ENCODE measurements around the gene SPATA24.
"Not testable (repeated sequence)": the region's sequence is repeated elsewhere in the genome, so short reads cannot be mapped to it uniquely, and the experiment has no call there.

SPATA24 gene

GRCh38 chr5:139395844-139396640 is 7.8 kb downstream of the SPATA24 start:
- DNase-seq (ENCODE audit: low read depth, low spot score): no peak

GRCh38 chr5:139394654-139395566 is 9.0 kb downstream of the SPATA24 start, which contains the start of gene PROB1:
PROB1 (minus strand) TSS chr5:139395104; CDS start chr5:139395081, 23 bp downstream.
- DNase-seq (ENCODE audit: low read depth, low spot score): no peak

- DNase-seq (ENCODE audit: low read depth, low spot score): no peak
Measured at GRCh38 chr5:139394123-139394653, 9.7 kb downstream of the SPATA24 start.

- no peak for DNase-seq (ENCODE audit: low read depth, low spot score)
Measured at GRCh38 chr5:139393497-139394122, 10.3 kb downstream of the SPATA24 start.

DNA sequence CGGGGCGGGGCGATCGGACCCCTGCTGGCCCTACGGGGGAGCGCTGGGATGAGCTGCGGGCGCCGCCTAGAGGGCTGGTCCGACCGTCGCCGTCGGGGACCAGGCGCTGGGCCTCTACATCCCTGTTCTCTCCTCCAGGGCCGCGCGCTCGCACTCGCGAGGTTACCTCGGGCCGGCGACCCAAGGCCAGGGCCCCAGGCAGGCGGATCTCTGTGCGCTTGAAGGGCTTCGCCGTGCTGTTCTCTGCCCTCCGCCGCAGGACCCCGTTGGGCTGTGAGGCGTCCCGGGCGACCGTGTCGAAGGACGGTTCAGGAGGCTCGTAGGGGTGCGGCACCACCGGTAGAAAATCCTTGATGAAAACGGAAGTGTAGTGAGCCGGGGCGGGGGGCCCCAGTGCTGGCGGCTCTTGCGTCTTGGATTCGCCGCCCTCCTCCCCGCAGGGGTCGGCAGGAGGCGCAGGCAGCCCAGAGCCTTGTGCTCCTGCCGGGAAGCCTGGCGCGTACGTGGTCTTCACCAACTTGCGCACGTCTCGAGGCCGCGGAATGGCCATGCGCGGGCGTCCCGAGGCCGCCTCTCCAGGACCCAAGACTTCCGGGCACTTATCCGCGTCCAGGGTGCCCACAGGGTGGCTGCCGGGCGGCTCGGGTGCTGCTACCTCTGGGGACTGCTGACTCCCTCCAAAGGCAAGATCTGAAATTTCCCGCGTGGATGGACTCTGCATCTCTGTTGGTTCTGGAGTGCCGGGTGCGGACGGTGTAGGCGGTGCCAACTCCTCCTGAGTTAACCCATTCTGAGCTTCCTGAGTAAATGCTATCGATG is 11.0 kb downstream of the SPATA24 start:
- no peak for DNase-seq (ENCODE audit: low read depth, low spot score)

- no peak for DNase-seq (ENCODE audit: low read depth, low spot score)
Measured at GRCh38 chr5:139392324-139392677, 11.6 kb downstream of the SPATA24 start.

DNA sequence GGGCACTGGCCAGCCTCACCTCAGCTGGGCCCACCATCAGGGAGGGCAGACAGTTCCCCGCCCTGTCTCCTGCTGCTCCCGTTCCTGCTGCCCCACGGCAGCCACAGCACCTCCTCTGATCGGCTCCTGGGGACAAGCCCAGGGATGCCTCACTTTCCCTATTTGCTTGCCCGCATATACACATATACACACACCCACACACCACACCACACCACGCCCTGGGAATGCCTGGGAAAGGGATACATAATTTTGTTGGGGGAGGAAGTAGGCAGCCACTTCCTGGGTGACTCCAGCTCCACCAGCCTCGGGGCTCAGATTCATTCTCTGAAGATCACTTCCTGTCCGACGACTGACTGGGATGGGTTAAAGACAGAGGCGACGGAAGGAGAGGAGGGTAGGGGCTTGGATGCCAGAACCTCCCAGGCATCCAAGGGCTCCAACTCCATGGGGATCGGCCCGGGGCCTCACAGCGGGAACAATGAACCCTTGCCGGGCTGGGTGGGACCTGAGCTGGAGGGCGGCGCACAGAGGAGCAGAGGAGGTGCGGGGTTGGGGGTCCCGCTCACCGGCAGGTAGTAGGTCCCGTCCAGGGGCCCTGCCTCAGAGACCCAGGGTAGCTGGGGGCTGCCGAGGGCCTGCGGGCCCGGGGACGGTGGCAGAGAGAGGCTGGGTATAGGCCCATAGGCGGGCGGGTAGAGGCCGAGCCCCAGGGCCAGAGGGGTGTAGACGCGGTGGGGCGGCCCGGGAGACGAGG is 12.1 kb downstream of the SPATA24 start:
- no peak for DNase-seq (ENCODE audit: low read depth, low spot score)

- DNase-seq (ENCODE audit: low read depth, low spot score): no peak
Measured at GRCh38 chr5:139390639-139391569, 13.0 kb downstream of the SPATA24 start.

GRCh38 chr5:139389701-139390638 is 13.9 kb downstream of the SPATA24 start, which contains the start of gene MZB1:
MZB1 (minus strand) TSS chr5:139389913; CDS start chr5:139389856, 57 bp downstream.
- no peak for DNase-seq (ENCODE audit: low read depth, low spot score)

GRCh38 chr5:139388198-139388821 is 15.6 kb downstream of the SPATA24 start:
- DNase-seq (ENCODE audit: low read depth, low spot score): no peak

GRCh38 chr5:139387611-139388197 is 16.2 kb downstream of the SPATA24 start:
- DNase-seq (ENCODE audit: low read depth, low spot score): no peak

DNA sequence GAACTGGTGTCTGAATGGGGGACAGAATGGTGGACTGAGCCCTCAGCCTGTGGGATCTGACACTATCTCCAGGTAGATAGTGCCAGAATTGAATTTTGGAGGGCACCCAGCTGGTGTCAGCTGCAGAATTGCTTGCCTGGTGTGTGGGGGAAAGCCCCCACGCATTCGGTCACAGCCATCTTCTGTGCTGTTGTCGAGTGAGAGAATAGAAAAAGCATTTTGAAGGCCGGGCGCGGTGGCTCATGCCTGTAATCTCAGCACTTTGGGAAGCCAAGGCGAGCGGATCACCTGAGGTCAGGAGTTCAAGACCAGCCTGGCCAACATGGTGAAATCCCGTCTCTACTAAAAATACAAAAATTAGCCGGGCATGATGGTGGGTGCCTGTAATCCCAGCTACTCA is 16.9 kb downstream of the SPATA24 start:
- not testable (repeated sequence) for DNase-seq (ENCODE audit: low read depth, low spot score)

GRCh38 chr5:139386050-139386438 is 17.8 kb downstream of the SPATA24 start:
- no peak for DNase-seq (ENCODE audit: low read depth, low spot score)

DNA sequence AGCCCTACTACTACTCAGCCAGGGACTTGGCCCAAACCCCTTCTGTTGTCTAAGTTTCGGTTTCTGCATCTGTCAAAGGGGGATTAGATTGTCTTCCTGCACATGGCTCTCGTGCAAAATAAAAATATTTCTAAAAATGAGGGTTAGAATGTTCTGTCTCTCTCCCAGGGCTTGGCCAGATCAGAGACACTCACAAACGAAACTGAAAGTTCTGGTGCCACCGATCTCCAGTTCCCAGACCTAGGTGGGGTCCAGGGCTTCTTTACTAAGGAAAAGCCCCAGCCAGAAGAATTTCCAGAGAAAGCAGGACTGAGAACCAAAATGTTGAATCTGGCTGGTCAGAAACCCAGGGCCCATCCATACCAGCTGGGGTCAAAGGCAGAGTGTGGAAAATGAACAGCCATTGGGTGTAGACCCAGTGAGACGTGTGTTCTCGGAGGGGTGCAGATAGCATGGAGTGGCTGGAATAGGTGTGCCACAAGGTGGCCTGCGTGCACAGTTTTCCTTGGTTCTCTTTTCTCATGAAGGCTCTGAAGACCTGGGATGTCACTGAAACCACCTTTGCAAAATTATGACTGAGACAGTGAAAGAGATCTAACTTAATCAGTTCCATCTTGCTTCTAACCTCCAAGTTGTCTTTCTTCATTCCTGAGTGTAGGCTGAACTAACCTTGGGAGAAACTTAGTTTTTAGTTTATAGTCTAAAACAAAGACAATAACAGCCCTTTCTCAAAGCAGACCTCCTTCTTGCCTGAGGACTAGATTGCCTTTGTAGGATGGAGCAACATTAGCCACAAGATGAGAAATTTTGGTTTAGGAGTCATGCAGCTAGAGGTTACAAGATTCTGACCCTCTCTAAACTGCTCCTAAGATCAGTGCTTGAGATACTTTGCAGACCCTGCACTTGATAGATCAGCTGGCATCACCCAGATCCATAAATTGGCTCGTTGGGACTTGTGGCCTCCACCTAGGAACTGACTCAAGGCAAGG is 18.5 kb downstream of the SPATA24 start:
- no peak for DNase-seq (ENCODE audit: low read depth, low spot score)

DNA sequence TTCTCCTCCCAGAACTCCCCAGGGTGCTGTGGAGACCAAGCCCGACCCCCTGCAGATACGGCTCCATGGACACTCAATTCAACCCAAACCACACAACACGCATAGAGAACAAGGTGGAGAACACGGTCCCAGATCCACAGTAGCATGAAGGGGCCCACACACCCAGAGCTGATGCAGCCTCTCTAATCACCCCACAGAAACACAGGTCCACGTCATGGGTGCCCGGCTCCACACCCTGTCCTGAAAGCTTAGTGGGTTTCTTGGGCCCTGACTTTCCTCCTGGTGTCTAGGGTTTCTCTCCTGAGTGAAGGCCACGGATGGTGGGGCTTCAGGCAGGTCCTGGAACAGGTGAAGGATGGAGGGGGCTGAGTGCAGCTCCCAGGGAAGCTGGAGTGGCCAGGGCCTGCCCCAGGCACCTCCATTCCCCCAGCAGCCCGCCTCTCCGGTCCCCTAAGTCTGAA is 19.3 kb downstream of the SPATA24 start:
- DNase-seq (ENCODE audit: low read depth, low spot score): no peak
